HG03066 (cell line): ENCODE measurements around the gene SENP3.
"Not testable (repeated sequence)": the region's sequence is repeated elsewhere in the genome, so short reads cannot be mapped to it uniquely, and the experiment has no call there.

Experiments used
- ATAC-seq: cut with Tn5 transposase; IDR thresholded peaks from one replicate; pipeline ENCODE4 v1.9.1; 2021; ENCODE audit warnings: low read depth; ENCODE audit not compliant: unreplicated experiment

Gene SENP3

DNA sequence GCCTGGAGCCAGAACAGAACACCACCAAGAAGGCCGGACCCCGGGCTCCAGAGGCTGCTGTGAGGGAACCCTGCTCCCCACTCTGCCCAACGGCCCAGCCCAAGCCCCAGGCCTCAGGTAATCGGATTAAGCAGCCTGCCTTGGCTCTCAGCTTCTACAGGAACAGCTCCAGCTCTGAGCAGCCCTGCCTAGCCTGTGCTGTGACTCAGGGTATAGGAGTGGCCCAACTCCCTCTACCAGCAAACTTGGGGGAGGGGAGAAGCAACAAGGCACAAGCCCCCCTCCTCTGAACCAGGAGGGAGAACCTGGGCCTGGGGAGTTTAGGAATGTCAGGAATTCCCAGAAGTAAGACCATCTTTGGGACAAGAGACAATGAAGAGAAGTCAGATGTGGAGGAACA, 29.0 kb downstream of the SENP3 start:
- no peak for ATAC-seq

- no peak for ATAC-seq
Observed at GRCh38 chr17:7591596-7591995, 29.9 kb downstream of the SENP3 start.

DNA sequence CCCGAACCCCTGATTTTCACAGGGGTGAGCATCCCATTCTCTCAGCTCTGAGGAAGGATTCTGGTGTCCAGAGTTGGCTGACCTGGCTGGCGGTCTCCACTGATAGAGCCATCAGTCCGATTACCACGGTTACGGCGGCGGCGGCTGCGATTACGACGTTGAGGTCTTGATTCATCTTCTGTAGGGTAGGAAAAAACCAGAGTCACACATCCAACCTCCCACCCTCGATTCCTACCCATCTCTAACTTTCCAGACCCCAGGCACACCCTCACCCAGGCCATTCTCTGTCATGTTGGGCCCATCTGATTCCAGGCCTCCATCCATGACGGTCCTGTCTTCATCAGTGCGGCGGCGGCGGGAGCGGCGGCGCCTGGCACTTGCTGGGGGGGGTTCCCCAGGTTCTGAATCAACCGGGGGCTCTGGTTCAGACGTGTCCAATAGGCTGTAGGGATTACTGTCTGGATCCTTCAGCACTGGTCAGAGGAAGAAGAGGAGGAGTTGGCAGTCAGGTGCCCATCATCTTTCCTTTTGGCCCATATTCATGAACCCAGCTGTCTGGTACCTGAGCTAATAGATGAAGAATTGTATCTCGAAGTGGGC, 30.8 kb downstream of the SENP3 start:
- no peak for ATAC-seq

- no peak for ATAC-seq
Observed at GRCh38 chr17:7593296-7593695, 31.6 kb downstream of the SENP3 start.

- ATAC-seq = not testable (repeated sequence)
Observed at GRCh38 chr17:7597561-7597960, 35.8 kb downstream of the SENP3 start.

- no peak for ATAC-seq
Observed at GRCh38 chr17:7606280-7606679, 44.6 kb downstream of the SENP3 start.

- no peak for ATAC-seq
Observed at GRCh38 chr17:7610641-7611040, 48.9 kb downstream of the SENP3 start.

DNA sequence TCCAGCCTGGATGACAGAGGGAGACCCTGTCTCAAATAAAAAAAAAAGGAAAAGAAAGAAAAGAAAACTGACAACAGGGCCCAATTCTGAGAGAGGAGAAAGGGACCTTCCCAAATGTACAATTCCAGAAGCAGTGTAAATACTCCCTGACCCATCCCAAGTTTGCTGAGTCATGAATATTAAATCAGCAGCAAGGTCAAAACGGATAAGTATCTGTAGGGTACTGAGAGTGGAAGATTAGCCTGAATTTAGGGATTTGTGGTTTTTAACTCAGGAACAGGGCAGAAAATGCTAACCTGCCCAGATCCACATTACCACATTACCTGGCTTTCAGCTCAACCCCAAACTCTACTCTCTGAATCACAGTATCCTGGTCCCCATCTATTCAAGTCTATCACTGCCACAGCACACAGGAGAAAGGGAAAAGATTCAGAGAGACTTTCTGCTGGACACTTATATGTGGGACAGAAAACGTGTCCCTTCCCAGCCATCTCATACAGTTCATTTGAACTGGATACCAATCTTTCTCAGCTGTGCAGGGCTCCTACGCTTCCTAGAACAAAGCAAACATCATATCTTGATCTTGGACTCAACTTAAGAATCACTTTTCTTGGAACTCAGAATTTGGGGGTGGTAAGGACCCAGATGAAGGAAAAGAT, 50.0 kb downstream of the SENP3 start:
- no peak for ATAC-seq

- ATAC-seq = no peak
Observed at GRCh38 chr17:7612294-7612640, 50.5 kb downstream of the SENP3 start.

DNA sequence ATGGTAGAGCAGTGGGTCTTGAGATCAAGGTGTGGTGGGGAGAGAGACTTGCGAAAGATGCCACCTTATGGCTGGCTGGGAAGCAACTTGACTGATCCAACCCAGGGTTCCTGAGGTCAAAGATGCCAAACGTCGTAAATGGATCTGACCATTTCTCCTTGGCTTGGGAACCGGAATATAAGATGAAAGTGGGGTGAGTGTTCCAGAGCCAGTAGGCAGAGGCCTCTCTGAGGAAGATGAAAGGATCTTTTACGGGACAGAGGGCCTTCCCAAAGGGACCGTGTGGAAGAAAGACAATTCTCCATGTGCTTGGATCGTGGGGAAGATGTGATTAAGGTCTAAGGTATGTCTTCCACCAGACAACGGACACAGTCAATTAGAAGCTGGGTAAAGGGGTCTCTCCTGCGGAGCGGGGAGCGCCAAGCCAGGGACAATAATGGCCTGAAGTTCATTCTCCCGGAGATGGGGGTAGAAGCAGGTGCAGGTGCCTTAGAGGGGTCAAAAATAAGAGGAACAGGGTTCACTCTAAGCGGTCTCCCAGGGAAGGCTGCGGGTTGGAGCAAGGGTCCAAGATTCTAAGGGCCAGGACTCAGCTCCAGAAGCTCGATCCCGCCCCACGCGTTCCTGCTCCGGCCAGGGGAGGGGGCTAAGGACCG, 52.2 kb downstream of the SENP3 start:
- peak; percentile 2 for ATAC-seq

GRCh38 chr17:7614425-7615264, 52.9 kb downstream of the SENP3 start, which contains the start of gene FXR2:
Gene FXR2 (minus strand): TSS chr17:7614897. CDS start chr17:7614532, 365 bp downstream.
- peak; percentile 82 for ATAC-seq

DNA sequence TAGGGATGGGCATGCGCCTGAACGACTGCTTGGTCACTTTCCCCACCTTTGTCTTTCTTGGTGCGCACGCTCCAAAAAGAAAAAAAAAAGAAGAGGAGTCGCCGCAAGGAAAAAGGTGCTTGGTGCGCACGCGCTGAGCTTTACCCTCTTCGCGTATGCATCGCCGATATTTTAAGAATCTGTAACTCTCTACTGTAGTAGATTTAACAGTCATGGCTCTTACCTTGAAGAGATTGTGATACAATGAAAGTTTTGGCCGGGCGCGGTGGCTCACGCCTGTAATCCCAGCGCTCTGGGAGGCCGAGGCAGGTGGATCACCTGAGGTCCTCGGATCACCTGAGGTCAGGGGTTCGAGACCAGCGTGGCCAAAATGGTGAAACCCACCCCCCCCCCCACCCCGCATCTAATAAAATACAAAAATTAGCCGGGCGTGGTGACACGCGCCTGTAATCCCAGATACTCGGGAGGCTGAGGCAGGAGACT, 53.6 kb downstream of the SENP3 start:
- ATAC-seq = no peak

GRCh38 chr17:7618608-7619007, 56.9 kb downstream of the SENP3 start:
- no peak for ATAC-seq

DNA sequence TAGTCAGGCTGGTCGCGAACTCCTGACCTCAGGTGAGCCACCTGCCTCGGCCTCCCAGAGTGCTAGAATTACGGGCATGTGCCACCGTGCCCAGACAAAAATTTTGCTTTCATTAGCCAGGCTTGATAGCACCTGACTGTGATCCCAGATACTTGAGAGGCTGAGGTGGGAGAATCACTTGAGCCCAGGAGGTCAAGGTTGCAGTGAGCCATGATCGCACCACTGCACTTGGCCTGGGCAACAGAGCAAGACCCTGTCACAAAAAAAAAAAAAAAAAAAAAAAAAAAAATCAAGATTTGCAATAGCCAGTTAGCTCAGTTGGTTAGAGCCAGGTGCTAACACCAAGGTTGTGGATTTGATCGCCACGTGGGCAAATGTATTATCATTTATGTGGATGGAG, 59.1 kb downstream of the SENP3 start:
- ATAC-seq = no peak
